Measurements from ENCODE around the gene SUSD2. TPM values are rescaled to one million over a fixed set of nuclear protein-coding genes. Genes with fewer than 3 reads are reported as not detected.

SUSD2 gene
- total RNA-seq, 4 donors from 2014 or later = 0.76 to 4.1 (median 1.6) TPM

GRCh38 chr22:24183321-24184031, 2.2 kb downstream of the SUSD2 start:
- Histone ChIP-seq H3K4me1 (no peaks in the 10 kb centered on the region), H3K36me3 (no peaks in the 10 kb centered on the region), H3K9me3 (no peaks in the 10 kb centered on the region), H3K27ac (no peak overlapping the region), H3K4me3 (no peak overlapping the region), H3K27me3 (no peaks in the 10 kb centered on the region)
- TF ChIP-seq, protein P1, sequence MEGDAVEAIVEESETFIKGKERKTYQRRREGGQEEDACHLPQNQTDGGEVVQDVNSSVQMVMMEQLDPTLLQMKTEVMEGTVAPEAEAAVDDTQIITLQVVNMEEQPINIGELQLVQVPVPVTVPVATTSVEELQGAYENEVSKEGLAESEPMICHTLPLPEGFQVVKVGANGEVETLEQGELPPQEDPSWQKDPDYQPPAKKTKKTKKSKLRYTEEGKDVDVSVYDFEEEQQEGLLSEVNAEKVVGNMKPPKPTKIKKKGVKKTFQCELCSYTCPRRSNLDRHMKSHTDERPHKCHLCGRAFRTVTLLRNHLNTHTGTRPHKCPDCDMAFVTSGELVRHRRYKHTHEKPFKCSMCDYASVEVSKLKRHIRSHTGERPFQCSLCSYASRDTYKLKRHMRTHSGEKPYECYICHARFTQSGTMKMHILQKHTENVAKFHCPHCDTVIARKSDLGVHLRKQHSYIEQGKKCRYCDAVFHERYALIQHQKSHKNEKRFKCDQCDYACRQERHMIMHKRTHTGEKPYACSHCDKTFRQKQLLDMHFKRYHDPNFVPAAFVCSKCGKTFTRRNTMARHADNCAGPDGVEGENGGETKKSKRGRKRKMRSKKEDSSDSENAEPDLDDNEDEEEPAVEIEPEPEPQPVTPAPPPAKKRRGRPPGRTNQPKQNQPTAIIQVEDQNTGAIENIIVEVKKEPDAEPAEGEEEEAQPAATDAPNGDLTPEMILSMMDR (IDR thresholded peaks at IDR 0.05 in 4 of 5, conservative IDR thresholded peaks at IDR 0.05 in 1 of 5) = no peak
- no peak for TF ChIP-seq POLR2A (IDR thresholded peaks at IDR 0.05)
- intact Hi-C loops (cut with DNase I; ENCODE audit: low total_unique reads) = no loop called here
- in situ Hi-C loops (cut with MboI; ENCODE audit: low sequenced_read_pairs in 4 of 4) = no loop called here
- DNase-seq (no peak), ATAC-seq (no peak)

DNA sequence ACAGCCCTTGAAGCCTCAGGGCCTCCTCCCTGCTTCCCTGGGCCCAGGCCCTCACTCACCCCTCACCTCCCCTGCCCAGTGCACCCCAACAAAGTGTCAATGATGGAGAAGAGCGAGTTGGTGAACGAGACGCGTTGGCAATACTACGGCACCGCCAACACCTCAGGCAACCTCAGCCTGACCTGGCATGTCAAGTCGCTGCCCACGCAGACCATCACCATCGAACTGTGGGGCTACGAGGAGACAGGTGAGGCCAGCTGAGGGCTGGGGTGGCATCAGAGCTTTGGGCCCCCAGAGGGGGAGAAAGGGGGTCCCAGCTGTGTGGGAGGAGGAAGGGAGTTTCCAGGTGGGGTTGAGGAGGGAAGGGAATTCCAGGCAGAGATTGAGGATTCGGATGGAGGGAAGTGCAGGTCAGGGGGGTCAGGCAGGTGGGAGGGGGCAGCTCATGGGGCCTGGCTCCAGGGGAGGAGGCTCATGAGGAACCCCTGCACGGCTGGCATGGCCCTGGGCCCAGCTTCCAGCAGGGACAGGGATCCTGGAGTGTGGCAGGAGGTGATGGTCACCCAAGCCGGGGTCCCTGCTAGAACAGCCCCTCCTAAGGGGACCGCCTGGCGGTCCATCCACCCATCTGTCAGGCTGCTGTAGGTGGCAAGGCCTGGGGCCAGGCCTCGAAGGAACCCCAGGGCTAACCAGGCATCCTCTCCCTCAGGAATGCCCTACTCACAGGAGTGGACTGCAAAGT, 2.9 kb downstream of the SUSD2 start:
- DNase-seq = no peak
- Histone ChIP-seq H3K9me3 (no peaks in the 10 kb centered on the region), H3K4me1 (no peaks in the 10 kb centered on the region), H3K36me3 (no peaks in the 10 kb centered on the region), H3K4me3 (no peak overlapping the region), H3K27ac (no peak overlapping the region), H3K27me3 (no peaks in the 10 kb centered on the region)
- no peak for ATAC-seq
- no peak for TF ChIP-seq POLR2A (IDR thresholded peaks at IDR 0.05)
- TF ChIP-seq, protein P1 (IDR thresholded peaks at IDR 0.05 in 4 of 5, conservative IDR thresholded peaks at IDR 0.05 in 1 of 5) = no peak
- in situ Hi-C loops (cut with MboI; ENCODE audit: low sequenced_read_pairs in 4 of 4) (no loop called here), intact Hi-C loops (cut with DNase I; ENCODE audit: low total_unique reads) (no loop called here)

DNA sequence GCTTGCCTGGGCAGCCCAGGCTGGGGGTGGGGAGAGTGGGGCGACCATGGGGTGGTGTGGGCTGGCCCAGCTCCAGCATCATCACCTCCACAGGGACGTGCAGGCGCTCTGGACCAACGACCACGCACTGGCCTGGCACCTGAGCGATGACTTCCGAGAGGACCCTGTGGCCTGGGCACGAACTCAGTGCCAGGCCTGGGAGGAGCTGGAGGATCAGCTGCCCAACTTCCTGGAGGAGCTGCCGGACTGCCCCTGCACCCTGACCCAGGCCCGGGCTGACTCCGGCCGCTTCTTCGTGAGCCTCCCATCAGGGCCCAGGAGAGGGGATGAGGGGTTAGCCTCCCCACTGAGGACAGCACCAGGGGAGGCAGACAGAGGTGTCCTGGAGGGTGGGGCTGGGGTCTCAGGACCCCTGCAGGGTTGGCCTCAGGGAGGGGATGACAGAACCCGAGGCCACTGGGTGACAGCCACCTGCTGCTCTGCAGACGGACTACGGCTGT, 3.8 kb downstream of the SUSD2 start:
- no peak for DNase-seq
- intact Hi-C loops (cut with DNase I; ENCODE audit: low total_unique reads) = no loop called here

DNA sequence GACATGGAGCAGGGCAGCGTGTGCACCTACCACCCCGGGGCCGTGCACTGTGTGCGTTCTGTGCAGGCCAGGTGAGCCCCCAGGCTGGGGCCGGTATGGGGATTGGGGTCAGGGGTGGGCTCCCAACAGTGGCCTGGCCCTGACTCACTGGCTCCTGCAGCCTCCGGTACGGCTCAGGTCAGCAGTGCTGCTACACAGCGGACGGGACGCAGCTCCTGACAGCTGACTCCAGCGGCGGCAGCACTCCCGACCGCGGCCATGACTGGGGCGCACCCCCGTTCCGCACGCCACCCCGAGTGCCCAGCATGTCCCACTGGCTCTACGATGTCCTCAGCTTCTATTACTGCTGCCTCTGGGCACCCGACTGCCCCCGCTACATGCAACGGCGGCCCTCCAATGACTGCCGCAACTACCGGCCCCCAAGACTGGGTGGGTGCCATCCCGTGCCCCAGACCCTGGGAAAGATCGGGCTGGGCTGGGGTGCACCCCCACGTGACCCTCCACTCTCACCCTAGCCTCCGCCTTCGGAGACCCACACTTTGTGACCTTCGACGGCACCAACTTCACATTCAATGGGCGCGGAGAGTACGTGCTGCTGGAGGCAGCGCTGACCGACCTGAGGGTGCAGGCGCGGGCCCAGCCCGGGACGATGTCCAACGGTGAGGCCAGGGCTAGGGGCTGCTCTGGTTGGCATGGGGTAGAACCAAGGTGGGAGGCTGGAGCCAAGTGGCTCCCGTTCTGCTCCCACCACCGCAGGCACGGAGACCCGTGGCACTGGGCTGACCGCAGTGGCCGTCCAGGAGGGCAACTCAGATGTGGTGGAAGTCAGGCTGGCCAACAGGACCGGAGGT, 4.4 kb downstream of the SUSD2 start:
- Histone ChIP-seq H3K36me3 (no peaks in the 10 kb centered on the region), H3K27me3 (no peaks in the 10 kb centered on the region), H3K9me3 (no peaks in the 10 kb centered on the region), H3K27ac (no peak overlapping the region), H3K4me1 (peaks cover 0 to 7% of the 10 kb centered on the region in 2 donors), H3K4me3 (no peak overlapping the region)
- in situ Hi-C loops (cut with MboI; ENCODE audit: low sequenced_read_pairs in 4 of 4) (no loop called here), intact Hi-C loops (cut with DNase I; ENCODE audit: low total_unique reads) (no loop called here)
- DNase-seq = no peak
- ATAC-seq = no peak
- TF ChIP-seq, protein P1 (IDR thresholded peaks at IDR 0.05 in 4 of 5, conservative IDR thresholded peaks at IDR 0.05 in 1 of 5) = no peak
- no peak for TF ChIP-seq POLR2A (IDR thresholded peaks at IDR 0.05)

More for the DNA sequence above, 3.8 kb downstream of the SUSD2 start:
- no peak for ATAC-seq
- in situ Hi-C loops (cut with MboI; ENCODE audit: low sequenced_read_pairs in 4 of 4) = no loop called here
- Histone ChIP-seq H3K9me3 (no peaks in the 10 kb centered on the region), H3K27me3 (no peaks in the 10 kb centered on the region), H3K4me3 (no peak overlapping the region), H3K27ac (no peak overlapping the region), H3K4me1 (peaks cover 0 to 7% of the 10 kb centered on the region in 2 donors), H3K36me3 (no peaks in the 10 kb centered on the region)
- TF ChIP-seq POLR2A (IDR thresholded peaks at IDR 0.05) = no peak
- TF ChIP-seq, protein P1 (IDR thresholded peaks at IDR 0.05 in 4 of 5, conservative IDR thresholded peaks at IDR 0.05 in 1 of 5) = no peak

Data from gastrocnemius medialis (tissue), 4 donors.